Natural killer cell treated with Interleukin-12 subunit alpha and Interleukin-12 subunit beta and Interleukin-15 and Interleukin-18, amount 100 ng/mL, for 72 hours (primary cell): ENCODE results near the gene POP7. TPM values are rescaled to one million over a fixed set of nuclear protein-coding genes. Genes with fewer than 3 reads are reported as not detected.
A peak's percentile ranks its signal among the peaks of the same experiment; 100 is the strongest.

Source experiments
- ATAC-seq, 2 donors: fragments of 150-1000 bp; cut with Tn5 transposase in 1 of 2; sonication (Bioruptor Pico), chemical (Tn5 transposase) in 1 of 2; 2 replicates each; pipeline ENCODE4 v1.10.0; 2021
- DNase-seq: peaks from one replicate; pipeline ENCODE4 v3.0.0; 2022; ENCODE audit warnings: low spot score
- H3K27ac Mint-ChIP-seq, 2 donors: 1 replicate in 1 of 2; 2 replicates in 1 of 2; pipeline ENCODE4 v1.8.0; 2022; ENCODE audit warnings: mixed read lengths in 2 of 2, mild to moderate bottlenecking in 1 of 2, moderate library complexity in 1 of 2
- H3K27me3 Mint-ChIP-seq, 2 donors: 1 replicate in 1 of 2; 2 replicates in 1 of 2; pipeline ENCODE4 v1.8.0; 2022; ENCODE audit warnings: mixed read lengths in 2 of 2
- H3K36me3 Mint-ChIP-seq: one replicate; pipeline ENCODE4 v1.8.0; 2022; ENCODE audit warnings: mixed read lengths
- H3K4me1 Mint-ChIP-seq, 2 donors: 1 replicate in 1 of 2; 2 replicates in 1 of 2; pipeline ENCODE4 v1.8.0; 2022; ENCODE audit warnings: low read depth in 2 of 2, mixed read lengths in 2 of 2, mild to moderate bottlenecking in 1 of 2
- H3K4me3 Mint-ChIP-seq: one replicate; pipeline ENCODE4 v1.8.0; 2022; ENCODE audit warnings: mixed read lengths
- H3K9me3 Mint-ChIP-seq: 2 replicates; pipeline ENCODE4 v1.8.0; 2022; ENCODE audit warnings: mixed read lengths
- total RNA-seq, 2 donors: library from RNA; stranded (reverse); gene quantifications; one replicate each; pipeline ENCODE4 v1.2.3, GENCODE V29; 2022

The POP7 gene
- total RNA-seq, 2 donors from 2014 or later: 46.6 to 64.9 TPM

- Mint-ChIP-seq H3K9me3 (no peaks in the 10 kb centered on the region), H3K27me3 (peaks cover 7 to 9% of the 10 kb centered on the region in 2 donors), H3K4me1 (peaks cover 0 to 2% of the 10 kb centered on the region in 2 donors), H3K4me3 (no peak overlapping the region), H3K36me3 (no peaks in the 10 kb centered on the region), H3K27ac (no peak overlapping the region)
- DNase-seq (no peak), ATAC-seq (no peak)
These were observed 34.0 kb downstream of the POP7 start for GRCh38 chr7:100739934-100740333.

GRCh38 chr7:100744605-100745004 lies 38.7 kb downstream of the POP7 start:
- no peaks in the 10 kb centered on the region for H3K9me3 Mint-ChIP-seq
- H3K4me1 Mint-ChIP-seq: peaks cover 5 to 6% of the 10 kb centered on the region in 2 donors
- H3K27ac Mint-ChIP-seq: no peak overlapping the region
- H3K36me3 Mint-ChIP-seq: no peaks in the 10 kb centered on the region
- ATAC-seq (no peak), DNase-seq (no peak)
- peaks cover 23 to 26% of the 10 kb centered on the region in 2 donors for H3K27me3 Mint-ChIP-seq
- H3K4me3 Mint-ChIP-seq: no peak overlapping the region

- ATAC-seq (peak; percentile 68 to 85), DNase-seq (peak; percentile 69)
- Mint-ChIP-seq H3K4me3 (peak overlapping the region; percentile 75), H3K4me1 (peaks cover 5 to 6% of the 10 kb centered on the region in 2 donors), H3K27me3 (peaks cover 23 to 26% of the 10 kb centered on the region in 2 donors), H3K27ac (peak overlapping the region in 1 of 2 donors; percentile 62), H3K36me3 (no peaks in the 10 kb centered on the region), H3K9me3 (no peaks in the 10 kb centered on the region)
These were observed 39.3 kb downstream of the POP7 start for GRCh38 chr7:100745184-100745583.

GRCh38 chr7:100752994-100753393 lies 47.1 kb downstream of the POP7 start:
- DNase-seq (no peak), ATAC-seq (no peak)
- no peaks in the 10 kb centered on the region for H3K9me3 Mint-ChIP-seq
- H3K4me1 Mint-ChIP-seq: peaks cover 0 to 4% of the 10 kb centered on the region in 2 donors
- H3K4me3 Mint-ChIP-seq: no peak overlapping the region
- no peaks in the 10 kb centered on the region for H3K36me3 Mint-ChIP-seq
- H3K27me3 Mint-ChIP-seq: peaks cover 18 to 27% of the 10 kb centered on the region in 2 donors
- H3K27ac Mint-ChIP-seq: no peak overlapping the region

- DNase-seq (no peak), ATAC-seq (no peak)
- Mint-ChIP-seq H3K36me3 (no peaks in the 10 kb centered on the region), H3K27me3 (peaks cover 14 to 22% of the 10 kb centered on the region in 2 donors), H3K4me3 (no peak overlapping the region), H3K27ac (no peak overlapping the region), H3K9me3 (no peaks in the 10 kb centered on the region), H3K4me1 (peaks cover 0 to 4% of the 10 kb centered on the region in 2 donors)
These were observed 47.8 kb downstream of the POP7 start for GRCh38 chr7:100753750-100754149.

Other genes starting within 250 kb of the POP7 start
- gene SPACDR, start 241.9 kb upstream of the POP7 start, total RNA-seq: 1 to 10 TPM; 2.4 to 4.2 TPM
- 100 to 1,000 TPM; 129 to 134 TPM for gene TSC22D4, start 226.9 kb upstream of the POP7 start, total RNA-seq
- not detected for gene NYAP1, start 222.2 kb upstream of the POP7 start, total RNA-seq
- gene AGFG2, start 166.9 kb upstream of the POP7 start, total RNA-seq: 10 to 100 TPM; 45.2 to 49.4 TPM
- 10 to 100 TPM; 10.1 to 25.2 TPM for gene SAP25, start 132.2 kb upstream of the POP7 start, total RNA-seq
- gene LRCH4, start 120.0 kb upstream of the POP7 start, total RNA-seq: 100 to 1,000 TPM; 125 to 150 TPM
- gene FBXO24, start 119.8 kb upstream of the POP7 start, total RNA-seq: under 1 TPM in 1 of 2 donors, not detected in 1; 0.21 TPM
- gene PCOLCE, start 103.8 kb upstream of the POP7 start, total RNA-seq: 1 to 10 TPM; 5.4 to 5.6 TPM
- gene MOSPD3, start 93.6 kb upstream of the POP7 start, total RNA-seq: 10 to 100 TPM; 17.6 to 19.2 TPM
- gene TFR2, start 64.6 kb upstream of the POP7 start, total RNA-seq: 10 to 100 TPM; 10.1 to 34.1 TPM
- not detected for gene ACTL6B, start 49.7 kb upstream of the POP7 start, total RNA-seq
- gene GNB2, start 32.4 kb upstream of the POP7 start, total RNA-seq: 100 to 1,000 TPM; 345 to 348 TPM
- 10 to 100 TPM; 28.5 to 72.1 TPM for gene GIGYF1, start 11.9 kb upstream of the POP7 start, total RNA-seq
- gene EPO, start 14.3 kb downstream of the POP7 start, total RNA-seq: not detected
- gene ZAN, start 27.5 kb downstream of the POP7 start, total RNA-seq: not detected
- gene EPHB4, start 121.4 kb downstream of the POP7 start, total RNA-seq: 1 to 10 TPM; 1.2 to 3.0 TPM
- gene SLC12A9, start 146.6 kb downstream of the POP7 start, total RNA-seq: 10 to 100 TPM; 32.7 to 38.7 TPM
- 1 to 10 TPM; 2.7 to 7.4 TPM for gene TRIP6, start 161.3 kb downstream of the POP7 start, total RNA-seq
- gene SRRT, start 169.0 kb downstream of the POP7 start, total RNA-seq: 100 to 1,000 TPM; 212 to 391 TPM
- 1 to 10 TPM; 1.8 to 6.0 TPM for gene UFSP1, start 183.6 kb downstream of the POP7 start, total RNA-seq
- under 1 TPM; 0.64 to 0.73 TPM for gene ACHE, start 189.8 kb downstream of the POP7 start, total RNA-seq
- not detected for gene MUC3A, start 243.4 kb downstream of the POP7 start, total RNA-seq